ENCODE measurements around the gene KCTD16.

GRCh38 chr5:144249755-144250464 is 79.2 kb downstream of the KCTD16 start:
- TF ChIP-seq, protein P1, sequence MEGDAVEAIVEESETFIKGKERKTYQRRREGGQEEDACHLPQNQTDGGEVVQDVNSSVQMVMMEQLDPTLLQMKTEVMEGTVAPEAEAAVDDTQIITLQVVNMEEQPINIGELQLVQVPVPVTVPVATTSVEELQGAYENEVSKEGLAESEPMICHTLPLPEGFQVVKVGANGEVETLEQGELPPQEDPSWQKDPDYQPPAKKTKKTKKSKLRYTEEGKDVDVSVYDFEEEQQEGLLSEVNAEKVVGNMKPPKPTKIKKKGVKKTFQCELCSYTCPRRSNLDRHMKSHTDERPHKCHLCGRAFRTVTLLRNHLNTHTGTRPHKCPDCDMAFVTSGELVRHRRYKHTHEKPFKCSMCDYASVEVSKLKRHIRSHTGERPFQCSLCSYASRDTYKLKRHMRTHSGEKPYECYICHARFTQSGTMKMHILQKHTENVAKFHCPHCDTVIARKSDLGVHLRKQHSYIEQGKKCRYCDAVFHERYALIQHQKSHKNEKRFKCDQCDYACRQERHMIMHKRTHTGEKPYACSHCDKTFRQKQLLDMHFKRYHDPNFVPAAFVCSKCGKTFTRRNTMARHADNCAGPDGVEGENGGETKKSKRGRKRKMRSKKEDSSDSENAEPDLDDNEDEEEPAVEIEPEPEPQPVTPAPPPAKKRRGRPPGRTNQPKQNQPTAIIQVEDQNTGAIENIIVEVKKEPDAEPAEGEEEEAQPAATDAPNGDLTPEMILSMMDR (IDR thresholded peaks at IDR 0.05 in 2 of 3, conservative IDR thresholded peaks at IDR 0.05 in 1 of 3; ENCODE audit: borderline replicate concordance in 1 of 3, insufficient read depth in 1 of 3, low read depth in 2 of 3, low read length in 2 of 3), result no peak
- no peak for TF ChIP-seq ZFX (IDR thresholded peaks at IDR 0.05)
- TF ChIP-seq ZNF274 (IDR thresholded peaks at IDR 0.05; ENCODE audit: low read depth, low read length), result no peak
- no peak for TF ChIP-seq SRF (IDR thresholded peaks at IDR 0.05; ENCODE audit: low read depth)
- TF ChIP-seq, protein P2, sequence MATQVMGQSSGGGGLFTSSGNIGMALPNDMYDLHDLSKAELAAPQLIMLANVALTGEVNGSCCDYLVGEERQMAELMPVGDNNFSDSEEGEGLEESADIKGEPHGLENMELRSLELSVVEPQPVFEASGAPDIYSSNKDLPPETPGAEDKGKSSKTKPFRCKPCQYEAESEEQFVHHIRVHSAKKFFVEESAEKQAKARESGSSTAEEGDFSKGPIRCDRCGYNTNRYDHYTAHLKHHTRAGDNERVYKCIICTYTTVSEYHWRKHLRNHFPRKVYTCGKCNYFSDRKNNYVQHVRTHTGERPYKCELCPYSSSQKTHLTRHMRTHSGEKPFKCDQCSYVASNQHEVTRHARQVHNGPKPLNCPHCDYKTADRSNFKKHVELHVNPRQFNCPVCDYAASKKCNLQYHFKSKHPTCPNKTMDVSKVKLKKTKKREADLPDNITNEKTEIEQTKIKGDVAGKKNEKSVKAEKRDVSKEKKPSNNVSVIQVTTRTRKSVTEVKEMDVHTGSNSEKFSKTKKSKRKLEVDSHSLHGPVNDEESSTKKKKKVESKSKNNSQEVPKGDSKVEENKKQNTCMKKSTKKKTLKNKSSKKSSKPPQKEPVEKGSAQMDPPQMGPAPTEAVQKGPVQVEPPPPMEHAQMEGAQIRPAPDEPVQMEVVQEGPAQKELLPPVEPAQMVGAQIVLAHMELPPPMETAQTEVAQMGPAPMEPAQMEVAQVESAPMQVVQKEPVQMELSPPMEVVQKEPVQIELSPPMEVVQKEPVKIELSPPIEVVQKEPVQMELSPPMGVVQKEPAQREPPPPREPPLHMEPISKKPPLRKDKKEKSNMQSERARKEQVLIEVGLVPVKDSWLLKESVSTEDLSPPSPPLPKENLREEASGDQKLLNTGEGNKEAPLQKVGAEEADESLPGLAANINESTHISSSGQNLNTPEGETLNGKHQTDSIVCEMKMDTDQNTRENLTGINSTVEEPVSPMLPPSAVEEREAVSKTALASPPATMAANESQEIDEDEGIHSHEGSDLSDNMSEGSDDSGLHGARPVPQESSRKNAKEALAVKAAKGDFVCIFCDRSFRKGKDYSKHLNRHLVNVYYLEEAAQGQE (IDR thresholded peaks at IDR 0.05; ENCODE audit: low read depth), result no peak
- TF ChIP-seq TCF7L2 (IDR thresholded peaks at IDR 0.05; ENCODE audit: borderline replicate concordance, extremely low read depth, insufficient read depth, insufficient read length), result no peak
- no peak for TF ChIP-seq YY1 (IDR thresholded peaks at IDR 0.05; ENCODE audit: extremely low read depth, insufficient replicate concordance, low read depth, low read length)

Data from HCT116 (cell line).